K562 (cell line): Measurements from ENCODE around the gene ZNF213. TPM values are rescaled to one million over a fixed set of nuclear protein-coding genes. Genes with fewer than 3 reads are reported as not detected.

ENCODE experiments used
- CBX3 ChIP-seq, 2 experiments: IDR thresholded peaks; 1 replicate in 1 of 2; 2 replicates in 1 of 2; pipeline ENCODE4 v1.6.1; 2012; ENCODE audit warnings: inconsistent platforms in 2 of 2, low read length in 2 of 2, borderline replicate concordance in 1 of 2, control low read depth in 1 of 2
- CXXC5 ChIP-seq: fragments of 250-450 bp; sonication (Bioruptor Pico); IDR thresholded peaks from 2 replicates; pipeline ENCODE4 v1.8.0; 2022; ENCODE audit warnings: inconsistent platforms, mild to moderate bottlenecking, moderate library complexity
- DIDO1 ChIP-seq: fragments of 450-650 bp; IDR thresholded peaks from 2 replicates; pipeline ENCODE4 v1.6.1; 2016; ENCODE audit warnings: low read depth, missing biosample characterization, missing genetic modification characterization
- FOXK2 ChIP-seq, 2 experiments: fragments of 450-650 bp; IDR thresholded peaks in 1 of 2; conservative IDR thresholded peaks in 1 of 2; 2 replicates each; pipeline ENCODE4 v1.6.1; 2016; ENCODE audit warnings: low read depth in 2 of 2, mild to moderate bottlenecking in 1 of 2
- KAT2B ChIP-seq: IDR thresholded peaks from one replicate; pipeline ENCODE4 v1.6.1; 2012; ENCODE audit warnings: low read depth, mild to moderate bottlenecking, control low read depth, inconsistent platforms, low read length, moderate library complexity
- NCOR1 ChIP-seq: fragments of 450-650 bp; IDR thresholded peaks from 2 replicates; pipeline ENCODE4 v1.6.1; 2016; ENCODE audit warnings: mild to moderate bottlenecking, moderate library complexity
- PRPF4 ChIP-seq: fragments of 200-400 bp; formaldehyde crosslinking; IDR thresholded peaks from one replicate; pipeline ENCODE4 v1.6.1; 2017; ENCODE audit warnings: low read length, low read depth, mild to moderate bottlenecking; ENCODE audit not compliant: insufficient read depth, poor library complexity, severe bottlenecking
- RBM34 ChIP-seq: fragments of 200-400 bp; formaldehyde crosslinking; IDR thresholded peaks from 2 replicates; pipeline ENCODE4 v1.6.1; 2018; ENCODE audit warnings: low read length, borderline replicate concordance; ENCODE audit not compliant: insufficient read depth
- SAP30 ChIP-seq: fragments of 200-600 bp; sonication (generic); IDR thresholded peaks from 2 replicates; pipeline ENCODE4 v1.6.1; 2012; ENCODE audit warnings: borderline replicate concordance, low read depth, mild to moderate bottlenecking, moderate library complexity, low read length, control low read depth, inconsistent platforms; ENCODE audit not compliant: insufficient read depth, poor library complexity, severe bottlenecking
- SOX6 ChIP-seq: fragments of 450-650 bp; IDR thresholded peaks from 2 replicates; pipeline ENCODE4 v1.6.1; 2014; ENCODE audit warnings: mild to moderate bottlenecking
- ZFP36 ChIP-seq: fragments of 150-350 bp; IDR thresholded peaks from 2 replicates; pipeline ENCODE4 v1.6.1; 2018; ENCODE audit warnings: low read length, low read depth; ENCODE audit not compliant: partially characterized antibody
- ZNF212 ChIP-seq: fragments of 450-650 bp; formaldehyde crosslinking; IDR thresholded peaks from 2 replicates; pipeline ENCODE4 v1.4.0; 2020; ENCODE audit warnings: mild to moderate bottlenecking
- ZNF384 ChIP-seq: IDR thresholded peaks from 2 replicates; pipeline ENCODE4 v1.6.1; 2012; ENCODE audit warnings: low read depth, low read length, improper control_type of control experiment
- polyA plus RNA-seq, 8 experiments: library from polyadenylated mRNA; depleted of rRNA in 4 of 8; stranded (reverse) in 5 of 8; unstranded in 3 of 8; fragments of >200 nt; fragmentation: Nextera tagmentation in 2 of 8; fragmentation: Illumina TruSeq in 1 of 8; extraction: Ambion mirVana in 2 of 8; extraction: Trizol in 1 of 8; gene quantifications; 2 replicates each; pipeline versions ENCODE4 v1.2.1 to v1.2.3, GENCODE V29; 2011 to 2014; ENCODE audit warnings: inconsistent platforms in 1 of 8, missing spikeins in 1 of 8
- total RNA-seq, 7 experiments: library from RNA; depleted of rRNA in 6 of 7; stranded (reverse); fragments of >200 nt in 6 of 7; fragmentation: Illumina TruSeq in 2 of 7; extraction: Trizol in 2 of 7; gene quantifications; 2 replicates each; pipeline versions ENCODE4 v1.2.1 to v1.2.3, GENCODE V29; 2011 to 2021; ENCODE audit warnings: low replicate concordance in 1 of 7
- TF ChIP-seq, protein P1 (sequence below): fragments of 450-650 bp; formaldehyde crosslinking; conservative IDR thresholded peaks from 2 replicates; pipeline ENCODE4 v1.4.0; 2022; ENCODE audit warnings: mild to moderate bottlenecking, missing genetic modification characterization
- TF ChIP-seq, protein P2 (sequence below), 2 experiments: fragments of 450-650 bp in 1 of 2; IDR thresholded peaks; 2 replicates each; pipeline ENCODE4 v1.6.1; 2011 to 2017; ENCODE audit warnings: low read depth in 2 of 2, antibody characterized with exemption in 1 of 2, borderline replicate concordance in 1 of 2, low read length in 1 of 2, mild to moderate bottlenecking in 1 of 2, mixed read lengths in 1 of 2; ENCODE audit not compliant: control insufficient read depth in 1 of 2
- TF ChIP-seq, protein P3 (sequence below): sonication (generic); formaldehyde crosslinking; IDR thresholded peaks from 2 replicates; pipeline ENCODE4 v1.8.0; 2022; ENCODE audit warnings: missing genetic modification reagents, mild to moderate bottlenecking, moderate library complexity, borderline replicate concordance
- TF ChIP-seq, protein P4 (sequence below): fragments of 250-450 bp; sonication (Bioruptor Pico); IDR thresholded peaks from 2 replicates; pipeline ENCODE4 v1.5.0; 2021
- TF ChIP-seq, protein P5 (sequence below): fragments of 450-650 bp; formaldehyde crosslinking; IDR thresholded peaks from 2 replicates; pipeline ENCODE4 v1.4.0; 2020; ENCODE audit warnings: mild to moderate bottlenecking, moderate library complexity

The ZNF213 gene
- total and polyA plus RNA-seq, 9 of the 15 experiments (the other 6 are each of a cell fraction or from before 2014, with no cell fraction given), result 0.49 to 10.0 (median 1.8) TPM

DNA sequence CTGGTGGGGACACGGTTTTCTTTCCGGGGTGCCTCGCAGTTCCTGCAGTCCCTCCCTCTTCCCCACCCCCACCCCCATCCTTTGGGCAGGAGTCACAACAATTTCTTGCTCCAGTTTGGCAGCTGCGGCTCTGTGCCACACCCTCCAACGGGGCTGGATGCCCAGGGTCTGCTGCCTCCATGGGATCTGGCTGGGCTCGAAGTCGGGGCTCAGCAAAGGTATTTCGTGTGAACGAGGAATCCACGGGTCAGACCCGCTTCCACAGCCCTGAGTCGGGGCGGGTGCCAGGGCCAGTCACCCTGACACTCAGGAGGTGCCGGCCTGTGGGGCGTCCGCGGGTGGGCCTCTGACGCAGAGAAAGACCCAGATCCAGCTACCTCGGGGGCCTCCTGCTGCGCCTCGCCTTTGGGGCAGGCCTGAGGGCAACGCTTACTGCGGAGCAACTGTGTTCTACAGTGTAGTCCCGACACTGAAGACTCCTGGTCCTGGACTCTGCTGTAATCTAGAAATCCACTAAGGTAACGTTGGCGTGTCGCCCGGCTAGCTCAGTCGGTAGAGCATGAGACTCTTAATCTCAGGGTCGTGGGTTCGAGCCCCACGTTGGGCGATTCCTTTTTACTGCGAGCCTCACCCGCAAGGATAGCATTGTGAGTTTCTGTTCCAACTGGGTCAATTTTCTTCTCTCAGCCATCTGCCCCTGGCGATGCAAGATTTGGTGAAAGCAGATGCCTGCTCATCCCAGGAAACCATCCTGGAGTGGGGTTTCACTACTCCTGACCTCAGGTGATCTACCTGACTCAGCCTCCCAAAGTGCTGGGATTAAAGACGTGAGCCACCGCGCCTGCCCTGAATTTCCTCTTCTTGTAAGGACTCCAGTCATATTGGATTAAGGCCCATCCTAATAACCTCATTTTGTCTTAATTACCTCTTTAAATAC is 40.6 kb downstream of the ZNF213 start (continued):
- TF ChIP-seq ZFP36, result peak; percentile 15
- TF ChIP-seq SOX6, result peak; percentile 44; the same call in 1 of the 2 replicates
- TF ChIP-seq KAT2B, result no peak
- peak; percentile 56 for TF ChIP-seq SAP30
- TF ChIP-seq, protein P1, sequence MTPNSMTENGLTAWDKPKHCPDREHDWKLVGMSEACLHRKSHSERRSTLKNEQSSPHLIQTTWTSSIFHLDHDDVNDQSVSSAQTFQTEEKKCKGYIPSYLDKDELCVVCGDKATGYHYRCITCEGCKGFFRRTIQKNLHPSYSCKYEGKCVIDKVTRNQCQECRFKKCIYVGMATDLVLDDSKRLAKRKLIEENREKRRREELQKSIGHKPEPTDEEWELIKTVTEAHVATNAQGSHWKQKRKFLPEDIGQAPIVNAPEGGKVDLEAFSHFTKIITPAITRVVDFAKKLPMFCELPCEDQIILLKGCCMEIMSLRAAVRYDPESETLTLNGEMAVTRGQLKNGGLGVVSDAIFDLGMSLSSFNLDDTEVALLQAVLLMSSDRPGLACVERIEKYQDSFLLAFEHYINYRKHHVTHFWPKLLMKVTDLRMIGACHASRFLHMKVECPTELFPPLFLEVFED (CRISPR knock-in tag), result no peak
- TF ChIP-seq, protein P2, sequence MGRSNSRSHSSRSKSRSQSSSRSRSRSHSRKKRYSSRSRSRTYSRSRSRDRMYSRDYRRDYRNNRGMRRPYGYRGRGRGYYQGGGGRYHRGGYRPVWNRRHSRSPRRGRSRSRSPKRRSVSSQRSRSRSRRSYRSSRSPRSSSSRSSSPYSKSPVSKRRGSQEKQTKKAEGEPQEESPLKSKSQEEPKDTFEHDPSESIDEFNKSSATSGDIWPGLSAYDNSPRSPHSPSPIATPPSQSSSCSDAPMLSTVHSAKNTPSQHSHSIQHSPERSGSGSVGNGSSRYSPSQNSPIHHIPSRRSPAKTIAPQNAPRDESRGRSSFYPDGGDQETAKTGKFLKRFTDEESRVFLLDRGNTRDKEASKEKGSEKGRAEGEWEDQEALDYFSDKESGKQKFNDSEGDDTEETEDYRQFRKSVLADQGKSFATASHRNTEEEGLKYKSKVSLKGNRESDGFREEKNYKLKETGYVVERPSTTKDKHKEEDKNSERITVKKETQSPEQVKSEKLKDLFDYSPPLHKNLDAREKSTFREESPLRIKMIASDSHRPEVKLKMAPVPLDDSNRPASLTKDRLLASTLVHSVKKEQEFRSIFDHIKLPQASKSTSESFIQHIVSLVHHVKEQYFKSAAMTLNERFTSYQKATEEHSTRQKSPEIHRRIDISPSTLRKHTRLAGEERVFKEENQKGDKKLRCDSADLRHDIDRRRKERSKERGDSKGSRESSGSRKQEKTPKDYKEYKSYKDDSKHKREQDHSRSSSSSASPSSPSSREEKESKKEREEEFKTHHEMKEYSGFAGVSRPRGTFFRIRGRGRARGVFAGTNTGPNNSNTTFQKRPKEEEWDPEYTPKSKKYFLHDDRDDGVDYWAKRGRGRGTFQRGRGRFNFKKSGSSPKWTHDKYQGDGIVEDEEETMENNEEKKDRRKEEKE (IDR thresholded peaks at IDR 0.05; ENCODE audit: borderline replicate concordance in 1 of 2, control insufficient read depth in 1 of 2, low read depth in 2 of 2, low read length in 1 of 2), result no peak
- TF ChIP-seq, protein P3, sequence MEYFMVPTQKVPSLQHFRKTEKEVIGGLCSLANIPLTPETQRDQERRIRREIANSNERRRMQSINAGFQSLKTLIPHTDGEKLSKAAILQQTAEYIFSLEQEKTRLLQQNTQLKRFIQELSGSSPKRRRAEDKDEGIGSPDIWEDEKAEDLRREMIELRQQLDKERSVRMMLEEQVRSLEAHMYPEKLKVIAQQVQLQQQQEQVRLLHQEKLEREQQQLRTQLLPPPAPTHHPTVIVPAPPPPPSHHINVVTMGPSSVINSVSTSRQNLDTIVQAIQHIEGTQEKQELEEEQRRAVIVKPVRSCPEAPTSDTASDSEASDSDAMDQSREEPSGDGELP (CRISPR knock-in tag), result peak; percentile 21; the same call in 1 of the 2 replicates
- TF ChIP-seq, protein P4, sequence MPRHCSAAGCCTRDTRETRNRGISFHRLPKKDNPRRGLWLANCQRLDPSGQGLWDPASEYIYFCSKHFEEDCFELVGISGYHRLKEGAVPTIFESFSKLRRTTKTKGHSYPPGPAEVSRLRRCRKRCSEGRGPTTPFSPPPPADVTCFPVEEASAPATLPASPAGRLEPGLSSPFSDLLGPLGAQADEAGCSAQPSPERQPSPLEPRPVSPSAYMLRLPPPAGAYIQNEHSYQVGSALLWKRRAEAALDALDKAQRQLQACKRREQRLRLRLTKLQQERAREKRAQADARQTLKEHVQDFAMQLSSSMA (CRISPR knock-in tag), result no peak
- no peak for TF ChIP-seq DIDO1
- TF ChIP-seq RBM34, result no peak
- TF ChIP-seq FOXK2 (conservative IDR thresholded peaks at IDR 0.05 in 1 of 2, IDR thresholded peaks at IDR 0.05 in 1 of 2; ENCODE audit: low read depth in 2 of 2), result 0 out of 4 replicates have a peak, but pooled peaks of 1 of the 2 experiments have one; percentile 20
- no peak for TF ChIP-seq PRPF4
- TF ChIP-seq, protein P5, sequence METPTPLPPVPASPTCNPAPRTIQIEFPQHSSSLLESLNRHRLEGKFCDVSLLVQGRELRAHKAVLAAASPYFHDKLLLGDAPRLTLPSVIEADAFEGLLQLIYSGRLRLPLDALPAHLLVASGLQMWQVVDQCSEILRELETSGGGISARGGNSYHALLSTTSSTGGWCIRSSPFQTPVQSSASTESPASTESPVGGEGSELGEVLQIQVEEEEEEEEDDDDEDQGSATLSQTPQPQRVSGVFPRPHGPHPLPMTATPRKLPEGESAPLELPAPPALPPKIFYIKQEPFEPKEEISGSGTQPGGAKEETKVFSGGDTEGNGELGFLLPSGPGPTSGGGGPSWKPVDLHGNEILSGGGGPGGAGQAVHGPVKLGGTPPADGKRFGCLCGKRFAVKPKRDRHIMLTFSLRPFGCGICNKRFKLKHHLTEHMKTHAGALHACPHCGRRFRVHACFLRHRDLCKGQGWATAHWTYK (CRISPR knock-in tag), result no peak
- TF ChIP-seq ZNF384, result no peak
- peak in 1 of 2 experiments; percentile 77; a peak in 1 of 3 replicates for TF ChIP-seq CBX3 (IDR thresholded peaks at IDR 0.05; ENCODE audit: borderline replicate concordance in 1 of 2, low read length in 2 of 2)
- 0 out of 2 replicates have a peak, but pooled peaks have one; percentile 4 for TF ChIP-seq NCOR1
- TF ChIP-seq ZNF212 (CRISPR knock-in tag), result no peak
- TF ChIP-seq CXXC5 (CRISPR knock-in tag), result peak; percentile 87
